HL-60 (cell line): ENCODE results near the gene GLDN.

Source experiments
- GABPA ChIP-seq: IDR thresholded peaks from 2 replicates; pipeline ENCODE4 v1.6.1; 2012; ENCODE audit warnings: low read depth
- SPI1 ChIP-seq: IDR thresholded peaks from 2 replicates; pipeline ENCODE4 v1.6.1; 2012; ENCODE audit warnings: low read depth, mild to moderate bottlenecking, borderline replicate concordance
- TF ChIP-seq, protein P1 (sequence below): IDR thresholded peaks from one replicate; pipeline ENCODE4 v1.5.1; 2011; ENCODE audit warnings: low read length, control low read depth, inconsistent platforms; ENCODE audit not compliant: insufficient read depth

- TF ChIP-seq, protein P1, sequence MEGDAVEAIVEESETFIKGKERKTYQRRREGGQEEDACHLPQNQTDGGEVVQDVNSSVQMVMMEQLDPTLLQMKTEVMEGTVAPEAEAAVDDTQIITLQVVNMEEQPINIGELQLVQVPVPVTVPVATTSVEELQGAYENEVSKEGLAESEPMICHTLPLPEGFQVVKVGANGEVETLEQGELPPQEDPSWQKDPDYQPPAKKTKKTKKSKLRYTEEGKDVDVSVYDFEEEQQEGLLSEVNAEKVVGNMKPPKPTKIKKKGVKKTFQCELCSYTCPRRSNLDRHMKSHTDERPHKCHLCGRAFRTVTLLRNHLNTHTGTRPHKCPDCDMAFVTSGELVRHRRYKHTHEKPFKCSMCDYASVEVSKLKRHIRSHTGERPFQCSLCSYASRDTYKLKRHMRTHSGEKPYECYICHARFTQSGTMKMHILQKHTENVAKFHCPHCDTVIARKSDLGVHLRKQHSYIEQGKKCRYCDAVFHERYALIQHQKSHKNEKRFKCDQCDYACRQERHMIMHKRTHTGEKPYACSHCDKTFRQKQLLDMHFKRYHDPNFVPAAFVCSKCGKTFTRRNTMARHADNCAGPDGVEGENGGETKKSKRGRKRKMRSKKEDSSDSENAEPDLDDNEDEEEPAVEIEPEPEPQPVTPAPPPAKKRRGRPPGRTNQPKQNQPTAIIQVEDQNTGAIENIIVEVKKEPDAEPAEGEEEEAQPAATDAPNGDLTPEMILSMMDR, result no peak
- TF ChIP-seq SPI1 (no peak), GABPA (no peak)
Measured at GRCh38 chr15:51416129-51416528, 74.7 kb downstream of the GLDN start.
